Vagina (tissue), 2 donors: Measurements from ENCODE around the gene DIAPH3.

Experiments used
- CTCF ChIP-seq, 3 experiments: fragments of 450-650 bp in 2 of 3; fragments of 200-600 bp in 1 of 3; sonication (generic) in 1 of 3; IDR thresholded peaks; one replicate each; pipeline ENCODE4 v1.5.1; 2017 to 2019; ENCODE audit warnings: antibody characterized with exemption in 3 of 3, mild to moderate bottlenecking in 2 of 3, moderate library complexity in 2 of 3
- POLR2AphosphoS5 ChIP-seq, 2 donors: sonication (generic); formaldehyde crosslinking; IDR thresholded peaks; one replicate each; pipeline ENCODE4 v1.9.0; 2017; ENCODE audit warnings: antibody characterized with exemption in 2 of 2, mild to moderate bottlenecking in 2 of 2, low read depth in 1 of 2; ENCODE audit not compliant: insufficient read depth in 1 of 2

GRCh38 chr13:59706101-59706976 lies 457.4 kb downstream of the DIAPH3 start:
- TF ChIP-seq CTCF (IDR thresholded peaks at IDR 0.05) (no peak), POLR2AphosphoS5 (IDR thresholded peaks at IDR 0.05; ENCODE audit: insufficient read depth in 1 of 2, low read depth in 1 of 2) (no peak)
